NOMO-1 (cell line): ENCODE data around the gene GFRA4.

ENCODE experiments used
- DNase-seq, 2 experiments: peaks; one replicate each; lab custom pipeline; 2025; ENCODE audit not compliant: unreplicated experiment in 2 of 2; lab: John Stamatoyannopoulos, UW

GFRA4 gene

DNA sequence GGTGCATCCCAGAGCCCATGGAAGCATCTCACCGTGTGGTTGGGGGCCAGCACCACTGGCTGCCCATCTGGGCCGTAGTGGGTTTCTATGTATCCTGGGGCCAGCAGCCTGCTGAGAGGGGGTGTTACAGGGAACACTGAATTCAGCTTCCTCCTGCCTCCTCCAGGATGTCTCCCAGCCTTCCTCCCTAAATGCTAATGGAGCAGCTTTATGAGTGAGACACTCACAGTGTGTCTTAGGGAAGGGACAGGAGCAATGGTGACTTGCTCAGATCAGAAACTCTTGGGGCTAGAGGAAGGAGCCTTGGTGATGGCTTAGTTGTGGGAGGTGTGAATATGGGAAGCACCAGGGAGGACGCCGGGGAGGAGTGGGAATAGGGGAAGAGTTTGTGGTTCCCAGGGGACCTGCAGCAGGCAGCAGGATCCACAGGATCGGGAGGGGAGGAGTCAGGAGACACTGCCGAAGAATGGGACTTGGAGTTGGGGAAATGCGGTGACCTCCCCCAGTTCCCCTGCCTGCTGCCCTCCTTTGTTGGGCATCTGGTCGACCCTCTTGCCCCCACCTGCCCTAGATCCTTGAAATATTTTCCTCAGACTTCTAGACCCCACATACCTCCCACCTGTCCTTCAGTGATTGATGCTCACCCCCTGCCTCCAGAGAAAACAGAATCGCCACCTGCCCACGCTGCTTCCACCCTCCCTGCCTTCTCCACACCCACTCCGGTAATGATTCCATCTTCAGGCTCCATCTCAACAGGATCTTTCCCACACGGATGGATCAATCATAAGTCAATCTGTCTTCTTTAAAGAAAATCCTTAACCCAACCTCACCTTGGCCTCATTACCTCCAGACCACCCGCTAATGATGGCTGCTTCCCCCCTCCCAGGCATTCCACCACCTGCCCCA is 12.0 kb upstream of the GFRA4 start:
- DNase-seq, result no peak

DNA sequence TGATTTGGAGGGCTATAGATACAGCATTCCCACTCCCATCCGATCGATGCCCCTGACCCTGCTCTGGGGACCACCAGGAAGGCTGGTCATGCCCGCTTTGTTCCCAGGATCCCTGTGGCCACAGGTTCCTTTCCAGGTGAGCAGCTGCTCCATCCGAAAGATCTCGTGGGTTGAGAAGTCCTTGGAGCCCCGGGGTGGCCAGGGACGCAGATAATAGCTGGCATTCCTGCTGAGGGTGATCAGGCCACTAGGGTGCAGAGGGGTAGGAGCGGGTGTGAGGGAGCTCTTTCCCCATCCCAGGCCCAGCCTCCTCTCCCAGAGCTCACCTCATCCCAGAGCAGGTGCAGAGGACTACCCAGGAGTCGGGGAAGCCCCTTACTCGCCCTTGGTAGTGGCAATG is 11.2 kb upstream of the GFRA4 start:
- DNase-seq, result no peak

DNA sequence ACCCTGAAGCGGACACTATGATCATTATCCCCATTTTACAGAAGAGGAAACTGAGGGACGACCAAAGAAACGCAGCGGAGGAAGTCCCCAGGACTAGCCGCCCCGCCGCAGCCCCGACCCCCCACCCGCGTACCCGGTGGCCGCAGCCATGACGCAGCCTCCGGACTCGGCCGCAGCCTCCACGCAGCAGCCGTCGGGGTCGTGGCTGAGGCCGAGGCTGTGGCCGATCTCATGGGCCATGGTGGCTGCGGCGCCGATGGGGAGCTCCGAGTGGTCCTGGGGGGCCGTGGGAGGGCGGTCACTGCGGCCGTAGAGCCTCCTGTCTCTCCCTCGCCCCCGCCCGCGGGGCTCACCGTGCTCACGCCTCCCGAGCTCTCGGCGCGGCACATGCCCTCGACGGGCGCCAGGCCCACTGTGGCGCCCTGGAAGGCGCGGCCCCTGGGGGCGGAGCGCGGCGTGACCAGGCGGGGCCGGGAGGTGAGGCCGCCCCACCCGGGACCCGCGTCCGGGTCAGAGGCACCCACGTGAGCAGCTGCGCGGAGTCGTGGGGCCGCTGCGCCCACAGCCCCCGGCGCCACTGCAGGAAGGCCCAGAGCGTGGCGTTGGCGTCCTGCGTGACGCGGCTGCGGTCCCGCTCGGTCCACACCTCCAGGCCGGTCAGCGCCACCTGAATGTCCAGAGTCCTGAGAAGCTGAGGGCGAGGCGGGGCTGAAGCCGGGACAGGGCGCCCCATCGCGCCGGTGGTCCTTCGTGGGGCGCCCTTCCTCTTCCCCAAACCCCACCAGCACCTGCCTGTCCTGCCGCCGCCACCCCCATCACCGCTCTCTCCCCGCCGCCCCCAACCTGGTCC is 10.2 kb upstream of the GFRA4 start:
- DNase-seq, result no peak

DNA sequence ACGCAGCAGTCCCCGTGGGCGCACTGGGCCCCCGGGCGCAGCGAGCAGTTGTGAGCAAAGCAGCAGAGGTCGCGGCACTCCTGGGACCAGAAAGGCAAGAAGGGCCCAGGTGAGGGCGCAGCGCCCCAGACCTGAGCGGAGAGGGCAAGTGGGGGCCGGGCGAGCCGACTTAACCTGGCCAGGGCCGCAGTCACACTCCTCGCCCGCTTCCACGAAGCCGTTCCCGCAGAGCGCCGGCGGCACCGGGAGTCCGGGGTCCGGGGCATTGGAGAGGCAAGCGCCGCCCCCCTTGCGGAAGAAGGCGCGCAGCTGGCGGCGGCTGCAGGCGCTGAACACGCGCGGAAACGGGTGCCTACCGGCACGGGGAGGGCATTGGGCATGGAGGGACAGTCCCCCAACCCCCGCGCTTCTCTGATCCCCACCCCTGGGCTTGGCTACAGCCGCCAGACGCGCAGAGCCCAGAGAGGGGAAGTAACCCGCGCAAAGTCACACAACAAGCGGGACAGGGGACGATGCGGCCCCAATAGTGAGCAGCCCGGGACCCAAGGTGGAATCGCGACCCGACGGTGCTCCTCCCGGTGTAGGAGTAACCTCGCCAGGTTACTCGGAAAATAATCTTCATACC is 9.5 kb upstream of the GFRA4 start:
- DNase-seq, result peak in 1 of 2 experiments; percentile 19

DNA sequence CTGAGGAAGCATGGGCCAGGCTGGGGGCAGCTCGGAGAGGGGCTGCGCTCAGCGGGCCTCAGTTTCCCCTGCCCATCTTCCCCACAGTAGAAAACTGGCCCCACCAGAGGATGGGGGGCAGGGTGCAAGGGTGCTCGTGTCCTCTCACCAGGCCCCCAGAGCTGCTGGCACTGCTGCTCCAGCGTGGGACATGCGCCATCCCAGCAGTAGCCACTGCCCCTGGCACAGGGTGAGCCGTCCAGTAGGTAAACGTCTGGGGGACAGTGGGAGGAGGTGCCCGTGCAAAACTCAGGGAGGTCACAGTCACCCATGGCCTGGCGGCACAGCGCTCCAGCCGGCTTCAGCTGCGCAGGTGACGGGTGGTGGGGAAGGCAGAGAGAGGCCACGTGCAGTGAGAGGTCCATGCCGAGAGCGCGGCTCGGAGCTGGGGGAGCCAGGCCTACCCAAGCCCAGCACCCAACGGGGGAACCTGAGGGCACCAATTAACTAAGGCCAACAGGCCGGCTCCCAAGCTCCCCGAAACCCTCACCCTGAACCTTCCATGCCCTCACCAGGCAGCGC is 8.9 kb upstream of the GFRA4 start:
- DNase-seq, result no peak

DNA sequence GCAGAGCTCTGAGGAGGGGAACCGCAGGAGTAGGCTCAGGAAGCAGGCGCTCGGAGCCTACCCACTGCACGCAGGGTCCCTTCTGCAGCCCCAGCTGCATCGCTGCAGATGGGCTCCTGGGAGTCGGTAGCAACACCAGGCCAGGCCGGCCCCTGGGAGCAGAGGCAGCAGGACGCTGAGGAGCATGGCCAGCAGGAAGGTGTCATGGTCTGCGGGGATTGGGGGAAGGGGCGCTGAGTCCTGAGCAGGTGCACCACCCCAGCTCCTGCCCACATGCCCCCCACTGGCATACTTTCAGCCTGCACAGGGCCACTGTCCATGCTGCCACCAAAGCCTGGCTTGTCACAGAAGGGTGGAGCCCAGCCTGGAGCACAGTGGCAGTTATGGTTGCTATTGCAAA is 7.7 kb upstream of the GFRA4 start:
- no peak for DNase-seq

DNA sequence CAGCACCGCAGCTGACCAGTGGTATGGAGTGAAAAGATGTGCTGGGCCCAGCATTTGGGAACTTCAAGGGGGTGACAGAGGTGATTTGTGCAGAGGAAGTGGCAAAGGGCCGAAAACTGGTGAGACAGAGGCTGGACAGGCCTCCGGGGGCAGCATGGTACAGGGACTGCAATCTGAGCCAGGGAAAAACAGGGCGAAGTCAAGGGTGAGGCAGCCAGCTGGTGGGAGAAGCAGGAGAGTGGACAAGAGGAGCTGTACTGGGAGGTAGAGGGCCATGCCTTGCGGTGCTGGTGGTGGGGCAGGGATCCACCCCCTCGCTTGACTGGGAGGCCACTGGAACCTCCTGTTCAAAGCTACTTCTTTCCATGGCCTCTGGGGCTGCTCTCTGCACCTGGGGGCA is 7.3 kb upstream of the GFRA4 start:
- no peak for DNase-seq

DNA sequence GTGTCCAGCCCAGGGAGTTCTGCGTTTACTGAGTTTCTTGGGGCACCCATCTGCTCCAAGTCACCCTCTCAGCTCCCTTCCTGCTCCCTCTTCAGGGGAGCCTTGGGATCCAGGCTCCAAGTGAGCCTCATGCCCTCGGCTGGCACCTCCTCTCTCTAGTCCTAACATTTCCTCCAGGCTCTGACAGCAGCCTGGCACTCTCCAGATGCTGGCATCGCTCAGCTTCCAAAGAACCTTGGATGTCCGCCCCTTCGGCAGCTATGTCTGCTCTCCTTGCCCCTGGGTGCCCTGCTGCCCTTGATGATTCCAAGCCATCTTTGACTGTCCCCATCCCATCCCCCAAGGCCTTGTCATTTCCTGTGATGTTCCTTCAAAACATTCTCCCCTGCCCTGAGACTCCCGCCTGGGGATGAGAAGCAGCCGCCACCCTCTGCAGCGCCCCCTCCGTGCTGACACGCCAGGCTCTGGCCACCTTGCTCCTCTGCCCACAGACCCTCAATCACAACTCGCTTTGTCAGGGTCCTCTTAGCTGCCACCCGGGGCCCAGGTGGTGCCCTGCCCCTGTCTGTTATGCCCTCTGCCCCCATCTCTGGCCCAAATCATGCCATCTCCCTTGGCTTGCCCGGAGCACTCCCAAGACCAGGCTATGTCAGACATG is 6.6 kb upstream of the GFRA4 start:
- DNase-seq, result no peak

DNA sequence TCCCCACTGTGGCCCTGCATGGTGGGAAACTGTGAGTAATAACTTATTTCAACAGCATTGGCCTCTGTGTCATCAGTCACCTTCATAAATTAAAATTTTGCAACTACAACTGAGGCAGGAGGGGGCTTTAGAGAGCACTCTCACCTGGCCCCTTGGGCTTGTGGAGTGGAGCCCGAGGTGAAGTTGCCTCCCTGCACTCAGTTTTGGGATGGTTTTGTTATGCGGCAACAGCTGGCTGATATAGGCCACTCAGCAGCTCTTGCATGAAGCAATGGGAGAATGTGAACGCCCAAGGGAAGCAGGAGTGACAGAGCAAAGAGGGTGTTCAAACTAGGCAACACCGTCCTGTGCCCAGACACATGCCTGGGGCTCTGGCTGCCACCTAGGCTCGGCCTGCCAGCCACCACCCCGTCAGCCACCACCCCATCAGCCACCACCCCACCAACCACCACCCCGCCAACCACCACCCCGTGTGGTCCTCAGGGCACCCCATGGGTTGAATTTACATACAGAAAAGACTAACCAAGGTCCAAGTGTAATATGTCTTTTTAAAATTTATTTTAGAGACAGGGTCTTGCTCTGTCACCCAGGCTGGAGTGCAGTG is 4.3 kb upstream of the GFRA4 start:
- DNase-seq, result no peak

DNA sequence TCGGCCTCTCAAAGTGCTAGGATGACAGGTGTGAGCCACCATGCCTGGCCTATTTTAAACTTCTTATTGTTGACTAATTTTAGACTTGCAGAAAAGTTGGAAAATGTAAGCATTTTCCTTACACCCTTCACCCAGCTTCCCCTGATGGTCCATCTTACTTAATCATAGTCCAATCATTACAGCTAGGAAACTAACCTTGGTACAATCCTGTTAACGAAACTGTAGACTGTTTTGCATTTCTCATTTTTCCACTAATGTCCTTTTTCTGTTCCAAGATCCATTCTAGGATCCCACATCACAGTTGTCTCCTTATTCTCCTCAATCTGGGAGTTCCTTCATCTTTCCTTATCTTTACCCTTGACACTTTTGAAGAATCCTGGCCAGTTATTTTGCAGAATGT is 659 bp upstream of the GFRA4 start:
- no peak for DNase-seq

DNA sequence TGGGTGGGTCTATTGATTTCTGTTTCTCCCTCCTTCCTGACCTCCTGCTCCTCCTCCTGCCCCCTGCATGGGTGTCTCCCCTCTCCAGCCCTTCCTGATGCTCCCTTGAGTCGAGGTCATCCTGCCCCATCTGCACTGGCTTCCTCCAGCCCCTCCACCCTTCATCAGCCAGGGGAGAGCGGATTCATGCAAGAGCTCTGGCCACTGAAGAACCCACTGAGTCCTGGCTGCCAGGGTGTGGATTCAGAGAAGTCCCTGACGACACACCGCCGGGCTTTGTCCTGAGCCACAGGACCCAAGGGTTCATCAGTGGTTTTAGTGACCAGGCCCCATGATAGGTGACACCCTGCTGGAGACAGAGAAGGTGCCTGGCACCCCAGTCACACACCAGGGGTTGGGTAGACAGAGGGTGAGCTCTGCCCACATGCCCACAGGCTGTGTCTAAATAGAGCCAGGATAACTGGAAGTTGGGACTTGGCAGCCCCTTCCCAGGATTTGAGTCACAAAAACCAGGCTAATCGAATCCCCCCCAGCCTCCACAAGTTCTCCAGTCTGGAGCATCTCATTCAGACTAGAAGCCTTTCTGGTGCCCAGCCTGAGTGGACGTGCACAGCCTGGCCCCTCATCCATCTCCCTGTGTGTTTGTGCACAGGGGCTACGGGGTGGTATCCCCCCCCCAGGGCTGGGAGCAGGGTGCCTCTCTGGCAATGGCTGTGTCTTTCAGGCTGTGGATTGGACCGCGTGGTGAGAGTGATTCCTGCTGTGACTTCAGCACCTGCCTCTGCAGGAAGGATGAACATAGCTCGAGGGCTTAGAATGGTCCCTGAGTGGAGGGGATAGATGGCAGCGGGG is 1.2 kb downstream of the GFRA4 start:
- no peak for DNase-seq

DNA sequence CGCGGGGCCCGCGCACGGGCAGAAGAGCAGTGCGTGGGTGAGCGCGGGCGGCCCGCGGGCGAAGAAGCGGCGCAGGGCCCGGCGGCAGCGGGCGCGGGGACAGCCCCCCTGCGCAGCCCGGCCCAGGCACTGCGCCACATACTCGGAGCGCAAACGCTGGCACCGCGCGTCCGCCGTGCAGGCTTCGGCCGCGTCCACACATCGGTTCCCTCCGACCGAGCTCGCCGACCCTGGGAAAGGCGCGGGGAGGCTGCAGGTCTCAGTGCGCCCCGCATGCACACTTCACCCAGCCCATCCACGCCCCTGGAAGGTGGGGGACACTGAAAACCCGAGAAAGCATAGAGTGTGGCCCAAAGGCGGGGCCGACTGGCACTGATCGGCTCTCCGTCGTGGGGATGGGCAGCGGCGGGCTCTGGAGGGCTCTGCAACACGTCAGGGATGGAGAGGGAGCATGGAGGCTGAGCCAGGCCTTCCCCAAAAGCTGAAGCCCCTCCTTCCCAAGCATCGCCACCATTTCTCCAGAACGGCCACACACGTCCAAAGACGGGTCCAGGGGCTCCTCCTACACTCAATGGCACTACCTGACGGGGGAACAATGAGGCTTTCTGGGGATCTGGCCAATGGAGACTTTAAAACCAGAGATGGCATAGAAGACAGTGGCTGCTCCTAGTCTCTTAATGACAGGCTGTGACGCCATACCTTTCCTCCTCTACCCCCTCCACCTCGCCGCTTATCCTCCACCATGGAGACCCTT is 2.0 kb downstream of the GFRA4 start:
- no peak for DNase-seq

DNA sequence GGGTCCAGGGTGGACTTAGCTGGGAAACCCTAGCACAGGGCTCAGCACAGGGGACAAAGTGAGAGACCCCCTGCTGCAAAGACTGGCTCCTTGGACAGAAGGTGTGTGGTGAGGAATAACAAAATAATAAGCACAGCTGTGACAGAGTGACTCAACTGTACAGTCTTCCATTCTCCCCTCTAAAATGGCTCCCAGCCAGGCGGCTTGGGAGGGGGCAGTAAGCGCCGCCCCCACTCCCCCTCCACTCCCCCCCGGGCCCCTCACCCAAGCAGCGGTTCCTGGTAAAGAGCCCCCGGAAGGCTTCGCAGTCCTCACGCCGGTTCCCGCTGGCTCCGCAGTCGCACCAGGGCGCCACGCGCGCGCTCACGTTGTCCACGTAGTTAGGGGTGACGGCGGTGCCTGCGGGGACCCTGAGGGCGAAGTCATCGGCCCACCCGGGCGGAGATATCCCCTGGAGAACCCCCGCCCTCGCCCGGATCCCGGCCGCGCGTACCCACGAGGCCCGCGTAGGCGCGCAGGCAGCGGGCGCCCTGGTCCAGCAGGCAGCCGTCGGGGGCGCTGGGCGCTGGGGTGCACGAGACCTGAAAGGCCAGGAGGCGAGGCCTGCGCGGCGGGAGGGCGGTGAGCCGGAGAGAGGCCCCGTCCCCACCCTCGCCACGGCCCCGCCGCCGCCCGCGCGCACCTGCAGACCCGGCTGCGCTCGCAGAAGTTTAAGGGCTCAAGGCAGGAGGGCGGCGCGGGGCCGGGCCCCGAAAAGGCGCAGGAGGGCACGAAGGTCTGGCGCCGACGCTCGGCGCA is 2.7 kb downstream of the GFRA4 start:
- no peak for DNase-seq

DNA sequence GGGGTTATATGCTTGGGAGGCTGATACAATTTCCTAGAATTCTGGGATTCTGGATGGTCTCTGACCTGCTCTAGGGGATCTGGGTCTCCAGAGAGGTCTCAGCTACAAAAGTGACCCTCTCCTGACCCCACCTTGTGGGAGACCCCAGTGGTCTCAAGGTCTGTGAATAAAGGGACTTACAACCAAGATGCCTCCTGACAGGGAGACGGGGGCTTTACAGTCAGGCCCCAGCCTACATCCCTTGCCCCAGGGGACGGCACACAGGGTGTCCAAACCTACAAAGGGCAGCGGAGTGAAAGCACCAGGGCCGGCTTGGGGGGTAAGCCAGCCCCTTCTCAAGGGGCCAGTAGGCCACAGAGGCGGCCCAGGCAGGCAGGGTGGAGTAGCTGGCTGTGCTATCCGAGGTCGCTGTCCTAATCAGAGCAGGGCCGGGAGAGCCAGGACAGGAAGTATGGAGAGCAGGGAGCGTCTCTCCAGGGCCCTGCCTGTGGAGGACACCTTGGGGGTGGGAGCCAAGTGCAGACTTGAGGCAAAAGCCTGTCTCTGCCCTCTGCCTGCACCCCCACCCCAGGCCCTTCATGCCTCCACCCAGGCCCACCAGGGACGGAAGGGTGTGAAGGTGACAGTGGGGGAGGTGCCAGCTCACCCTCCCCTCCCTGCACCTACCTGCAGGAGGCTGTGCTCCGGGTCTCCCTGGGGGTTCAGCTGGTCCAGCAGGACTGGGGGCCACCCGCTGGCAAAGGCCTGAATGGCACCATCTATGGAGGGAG is 3.5 kb downstream of the GFRA4 start:
- no peak for DNase-seq

DNA sequence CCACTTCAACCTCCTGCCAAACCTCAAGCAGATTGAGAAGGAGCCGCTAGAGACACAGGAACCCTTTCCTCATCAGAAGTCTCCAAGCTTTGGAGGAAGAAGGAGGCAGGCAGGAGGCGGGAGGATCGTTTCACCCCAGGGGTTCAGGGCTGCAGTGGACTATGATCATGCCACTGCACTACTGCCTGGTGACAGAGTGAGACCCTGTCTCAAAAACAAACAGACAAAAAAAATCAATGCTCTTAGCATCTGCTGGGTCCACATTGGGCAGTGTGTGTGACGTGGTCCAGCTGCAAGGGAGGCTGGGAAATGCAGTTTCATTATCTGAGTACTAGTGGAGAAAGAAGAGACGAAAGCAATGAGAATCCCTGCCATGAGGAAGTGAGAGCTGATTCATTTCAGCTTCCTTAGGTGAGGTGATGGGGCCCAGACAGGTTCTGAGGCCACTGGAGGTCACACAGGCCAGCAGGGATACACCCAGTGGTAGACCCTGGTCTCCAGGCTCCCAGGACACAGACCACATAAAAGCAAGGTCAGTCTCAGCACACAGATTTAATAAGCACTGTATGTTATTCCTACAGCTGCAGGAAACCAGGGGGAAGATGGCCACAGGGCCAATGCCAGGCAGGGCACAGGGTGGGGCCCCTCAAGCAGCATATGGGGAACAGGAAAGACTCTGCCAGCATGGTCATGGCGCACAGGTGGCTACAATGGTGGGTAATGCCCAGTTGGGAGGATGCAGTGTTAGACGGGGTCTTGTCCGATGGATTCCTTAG is 4.3 kb downstream of the GFRA4 start:
- DNase-seq, result peak; percentile 39 to 86

DNA sequence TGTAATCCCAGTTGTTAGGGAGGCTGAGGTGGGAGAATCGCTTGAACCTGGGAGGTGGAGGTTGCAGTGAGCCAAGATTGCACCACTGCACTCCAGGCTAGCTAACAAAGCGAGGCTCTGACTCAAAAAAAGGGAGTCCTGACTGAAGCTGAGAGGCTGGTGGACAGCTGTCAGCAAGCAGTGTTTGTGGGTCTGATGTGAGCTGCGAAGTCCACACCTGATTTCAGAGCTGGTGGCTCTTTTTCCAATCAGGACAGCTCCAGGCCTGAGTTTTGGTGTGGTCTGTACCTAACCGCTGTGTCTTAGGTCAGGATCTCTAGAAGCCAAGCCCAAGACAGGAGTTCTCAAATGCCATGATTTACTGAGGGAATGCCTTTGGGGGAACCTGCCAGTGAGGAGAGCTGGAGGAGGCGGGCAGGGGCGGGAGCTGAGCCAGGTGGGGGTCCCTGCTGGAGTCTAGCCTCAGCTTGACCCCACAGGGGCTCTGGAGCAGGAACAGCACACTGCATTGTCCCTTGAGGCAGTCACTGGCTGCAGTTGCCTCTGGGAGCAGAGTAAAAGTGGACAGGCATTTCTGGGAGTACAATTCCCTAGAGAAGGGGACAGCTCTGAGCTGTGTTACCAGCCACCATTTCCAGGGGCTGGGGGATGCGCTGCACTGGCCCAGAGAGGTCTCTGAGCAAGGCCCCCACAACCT is 5.0 kb downstream of the GFRA4 start:
- DNase-seq, result no peak
